ENCODE data around the gene GBGT1.

Gene GBGT1

GRCh38 chr9:133137451-133138231 is 26.1 kb downstream of the GBGT1 start:
- no peaks in the 10 kb centered on the region for H3K27me3 ChIP-seq (ENCODE audit: low read depth, low read length)
- no peak overlapping the region for H3K4me3 ChIP-seq (ENCODE audit: low read length)
- peaks cover 15% of the 10 kb centered on the region for H3K4me1 ChIP-seq (ENCODE audit: low read length)
- H3K79me2 ChIP-seq (ENCODE audit: low read length) = peaks cover 73% of the 10 kb centered on the region
- no peaks in the 10 kb centered on the region for H3K9me3 ChIP-seq (ENCODE audit: insufficient read depth, low read length)
- H3K36me3 ChIP-seq (replicated peaks; ENCODE audit: low read depth, low read length) = peaks cover 2% of the 10 kb centered on the region
- H3K4me2 ChIP-seq (ENCODE audit: low read length) = no peak overlapping the region
- TF ChIP-seq EZH2phosphoT487 (IDR thresholded peaks at IDR 0.05; ENCODE audit: low read depth) = no peak
- TF ChIP-seq, protein P1, sequence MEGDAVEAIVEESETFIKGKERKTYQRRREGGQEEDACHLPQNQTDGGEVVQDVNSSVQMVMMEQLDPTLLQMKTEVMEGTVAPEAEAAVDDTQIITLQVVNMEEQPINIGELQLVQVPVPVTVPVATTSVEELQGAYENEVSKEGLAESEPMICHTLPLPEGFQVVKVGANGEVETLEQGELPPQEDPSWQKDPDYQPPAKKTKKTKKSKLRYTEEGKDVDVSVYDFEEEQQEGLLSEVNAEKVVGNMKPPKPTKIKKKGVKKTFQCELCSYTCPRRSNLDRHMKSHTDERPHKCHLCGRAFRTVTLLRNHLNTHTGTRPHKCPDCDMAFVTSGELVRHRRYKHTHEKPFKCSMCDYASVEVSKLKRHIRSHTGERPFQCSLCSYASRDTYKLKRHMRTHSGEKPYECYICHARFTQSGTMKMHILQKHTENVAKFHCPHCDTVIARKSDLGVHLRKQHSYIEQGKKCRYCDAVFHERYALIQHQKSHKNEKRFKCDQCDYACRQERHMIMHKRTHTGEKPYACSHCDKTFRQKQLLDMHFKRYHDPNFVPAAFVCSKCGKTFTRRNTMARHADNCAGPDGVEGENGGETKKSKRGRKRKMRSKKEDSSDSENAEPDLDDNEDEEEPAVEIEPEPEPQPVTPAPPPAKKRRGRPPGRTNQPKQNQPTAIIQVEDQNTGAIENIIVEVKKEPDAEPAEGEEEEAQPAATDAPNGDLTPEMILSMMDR (IDR thresholded peaks at IDR 0.05; ENCODE audit: low read depth, low read length) = no peak
- H3K9ac ChIP-seq (ENCODE audit: low read length) = no peak overlapping the region
- H3K27ac ChIP-seq (ENCODE audit: low read length) = no peak overlapping the region
- H4K20me1 ChIP-seq (ENCODE audit: insufficient read depth, low read length) = peaks cover 90% of the 10 kb centered on the region
- H2AFZ ChIP-seq (ENCODE audit: low read depth, low read length) = no peak overlapping the region

GRCh38 chr9:133135146-133135745 is 28.5 kb downstream of the GBGT1 start:
- Histone ChIP-seq H4K20me1 (ENCODE audit: insufficient read depth, low read length) (peaks cover 87% of the 10 kb centered on the region), H3K27ac (ENCODE audit: low read length) (no peak overlapping the region), H3K9ac (ENCODE audit: low read length) (no peak overlapping the region), H3K4me1 (ENCODE audit: low read length) (peaks cover 26% of the 10 kb centered on the region), H3K36me3 (replicated peaks; ENCODE audit: low read depth, low read length) (peaks cover 2% of the 10 kb centered on the region), H3K4me2 (ENCODE audit: low read length) (no peak overlapping the region), H3K4me3 (ENCODE audit: low read length) (no peak overlapping the region), H3K9me3 (ENCODE audit: insufficient read depth, low read length) (no peaks in the 10 kb centered on the region), H3K79me2 (ENCODE audit: low read length) (peaks cover 63% of the 10 kb centered on the region), H2AFZ (ENCODE audit: low read depth, low read length) (no peak overlapping the region), H3K27me3 (ENCODE audit: low read depth, low read length) (no peaks in the 10 kb centered on the region)
- TF ChIP-seq, protein P1 (IDR thresholded peaks at IDR 0.05; ENCODE audit: low read depth, low read length) = no peak
- no peak for TF ChIP-seq EZH2phosphoT487 (IDR thresholded peaks at IDR 0.05; ENCODE audit: low read depth)

DNA sequence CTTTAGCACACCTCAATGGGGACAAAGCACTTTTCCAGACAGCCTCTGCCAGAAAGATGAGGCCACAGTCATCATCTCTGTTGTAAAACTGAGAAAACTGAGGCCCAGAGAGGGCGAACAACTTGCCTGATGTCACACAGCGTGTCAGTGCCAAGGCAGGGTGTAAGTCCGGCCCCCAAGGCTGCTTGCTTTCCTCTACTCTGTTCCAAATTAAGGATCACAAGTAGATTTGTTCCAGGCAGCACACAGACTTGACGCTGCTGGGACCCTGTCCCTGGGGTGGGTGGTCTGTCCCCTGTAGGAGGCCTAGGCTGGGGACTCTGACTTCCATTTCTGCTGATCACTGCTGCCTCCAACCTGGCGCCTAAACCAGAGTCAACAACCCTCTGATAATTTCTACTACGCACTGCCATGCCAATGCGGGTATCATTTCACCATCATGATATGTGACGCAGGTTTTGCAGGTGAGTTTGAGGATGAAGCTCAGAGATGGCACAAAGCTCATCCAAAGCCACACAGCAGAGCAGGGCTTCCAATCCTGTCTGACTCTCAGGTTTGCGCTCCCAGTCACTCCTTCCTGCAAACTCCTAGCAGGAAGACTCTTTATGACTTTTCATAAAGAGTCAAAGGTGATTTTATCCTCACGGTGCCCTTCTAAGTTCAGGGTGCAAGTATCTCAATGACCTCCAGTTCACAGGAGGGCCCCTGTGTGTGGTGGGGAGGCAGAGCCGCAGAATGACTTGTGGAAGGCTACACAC is 29.1 kb downstream of the GBGT1 start:
- Histone ChIP-seq H3K27me3 (ENCODE audit: low read depth, low read length) (no peaks in the 10 kb centered on the region), H2AFZ (ENCODE audit: low read depth, low read length) (no peak overlapping the region), H4K20me1 (ENCODE audit: insufficient read depth, low read length) (peaks cover 83% of the 10 kb centered on the region), H3K36me3 (replicated peaks; ENCODE audit: low read depth, low read length) (peaks cover 2% of the 10 kb centered on the region), H3K9ac (ENCODE audit: low read length) (no peak overlapping the region), H3K4me1 (ENCODE audit: low read length) (peaks cover 26% of the 10 kb centered on the region), H3K9me3 (ENCODE audit: insufficient read depth, low read length) (no peaks in the 10 kb centered on the region), H3K4me3 (ENCODE audit: low read length) (no peak overlapping the region), H3K4me2 (ENCODE audit: low read length) (0 out of 2 replicates have a peak overlapping the region, but pooled peaks have one; percentile 17), H3K79me2 (ENCODE audit: low read length) (peaks cover 61% of the 10 kb centered on the region), H3K27ac (ENCODE audit: low read length) (no peak overlapping the region)
- TF ChIP-seq EZH2phosphoT487 (IDR thresholded peaks at IDR 0.05; ENCODE audit: low read depth) = no peak
- TF ChIP-seq, protein P1 (IDR thresholded peaks at IDR 0.05; ENCODE audit: low read depth, low read length) = no peak
